Glutamatergic neuron (in vitro differentiated cells): ENCODE measurements around the gene CYP2A13. TPM values are rescaled to one million over a fixed set of nuclear protein-coding genes. Genes with fewer than 3 reads are reported as not detected.
"Not testable (repeated sequence)": the region's sequence is repeated elsewhere in the genome, so short reads cannot be mapped to it uniquely, and the experiment has no call there.

ENCODE experiments used
- DNase-seq: peaks from one replicate; pipeline ENCODE4 v3.0.0; 2022
- H3K27ac Mint-ChIP-seq: one replicate; pipeline ENCODE4 v1.8.0; 2020; ENCODE audit warnings: mild to moderate bottlenecking, mixed read lengths, inconsistent platforms; ENCODE audit not compliant: unreplicated experiment
- H3K27me3 Mint-ChIP-seq: one replicate; pipeline ENCODE4 v1.8.0; 2020; ENCODE audit warnings: mild to moderate bottlenecking, moderate library complexity, mixed read lengths, inconsistent platforms; ENCODE audit not compliant: unreplicated experiment
- H3K36me3 Mint-ChIP-seq: one replicate; pipeline ENCODE4 v1.8.0; 2020; ENCODE audit warnings: mild to moderate bottlenecking, mixed read lengths, inconsistent platforms; ENCODE audit not compliant: unreplicated experiment
- H3K4me1 Mint-ChIP-seq: one replicate; pipeline ENCODE4 v1.8.0; 2020; ENCODE audit warnings: mild to moderate bottlenecking, low read depth, mixed read lengths, inconsistent platforms; ENCODE audit not compliant: unreplicated experiment
- H3K4me3 Mint-ChIP-seq: one replicate; pipeline ENCODE4 v1.8.0; 2020; ENCODE audit warnings: mild to moderate bottlenecking, mixed read lengths, inconsistent platforms; ENCODE audit not compliant: unreplicated experiment
- H3K9me3 Mint-ChIP-seq: one replicate; pipeline ENCODE4 v1.8.0; 2020; ENCODE audit warnings: mild to moderate bottlenecking, moderate library complexity, mixed read lengths, inconsistent platforms; ENCODE audit not compliant: unreplicated experiment
- total RNA-seq: library from RNA; stranded (reverse); fragmentation: NEBNext Ultra II Directional; extraction: Animal tissue kit (Norgen Biotek cat#: 25700); gene quantifications from one replicate; pipeline ENCODE4 v1.2.1, GENCODE V29; 2021; ENCODE audit not compliant: unreplicated experiment
- TF ChIP-seq, protein P1 (sequence below): fragments of 200-600 bp; sonication (generic); IDR thresholded peaks from one replicate; pipeline ENCODE4 v1.5.0; 2021; ENCODE audit not compliant: partially characterized antibody, unreplicated experiment

Gene CYP2A13
- total RNA-seq, 1 donor from 2014 or later: not detected

DNA sequence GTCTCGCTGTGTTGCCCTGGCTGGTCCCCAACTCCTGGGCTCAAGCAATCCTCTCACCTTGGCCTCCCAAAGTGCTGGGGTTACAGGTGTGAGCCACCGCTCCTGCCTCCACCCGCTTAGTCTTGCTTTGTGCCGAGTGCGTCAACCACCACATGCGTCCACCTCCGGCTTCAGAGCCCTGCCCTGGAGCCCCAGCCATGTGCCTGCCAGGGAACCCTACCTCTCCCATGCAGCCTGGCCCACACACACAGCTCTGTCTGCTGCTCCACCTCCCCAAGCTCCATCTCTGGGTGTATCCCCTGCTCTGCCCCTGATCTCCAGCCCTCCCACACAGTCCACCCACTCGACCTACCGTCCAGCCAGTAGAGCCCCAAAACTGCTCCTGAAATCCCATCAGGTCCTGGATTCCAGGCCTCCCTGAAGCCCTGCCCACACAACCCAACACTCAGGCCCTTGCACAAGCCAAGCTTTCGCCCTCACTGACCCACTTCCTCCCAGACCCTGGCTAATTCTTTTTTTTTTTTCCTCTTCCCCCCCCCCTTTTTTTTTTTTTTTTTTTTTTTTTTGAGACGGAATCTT is 35.6 kb downstream of the CYP2A13 start:
- Mint-ChIP-seq H3K27ac (no peak overlapping the region), H3K27me3 (peaks cover 4% of the 10 kb centered on the region), H3K4me1 (peaks cover 1% of the 10 kb centered on the region), H3K36me3 (no peaks in the 10 kb centered on the region), H3K4me3 (no peak overlapping the region), H3K9me3 (peaks cover 2% of the 10 kb centered on the region)
- no peak for DNase-seq
- TF ChIP-seq, protein P1, sequence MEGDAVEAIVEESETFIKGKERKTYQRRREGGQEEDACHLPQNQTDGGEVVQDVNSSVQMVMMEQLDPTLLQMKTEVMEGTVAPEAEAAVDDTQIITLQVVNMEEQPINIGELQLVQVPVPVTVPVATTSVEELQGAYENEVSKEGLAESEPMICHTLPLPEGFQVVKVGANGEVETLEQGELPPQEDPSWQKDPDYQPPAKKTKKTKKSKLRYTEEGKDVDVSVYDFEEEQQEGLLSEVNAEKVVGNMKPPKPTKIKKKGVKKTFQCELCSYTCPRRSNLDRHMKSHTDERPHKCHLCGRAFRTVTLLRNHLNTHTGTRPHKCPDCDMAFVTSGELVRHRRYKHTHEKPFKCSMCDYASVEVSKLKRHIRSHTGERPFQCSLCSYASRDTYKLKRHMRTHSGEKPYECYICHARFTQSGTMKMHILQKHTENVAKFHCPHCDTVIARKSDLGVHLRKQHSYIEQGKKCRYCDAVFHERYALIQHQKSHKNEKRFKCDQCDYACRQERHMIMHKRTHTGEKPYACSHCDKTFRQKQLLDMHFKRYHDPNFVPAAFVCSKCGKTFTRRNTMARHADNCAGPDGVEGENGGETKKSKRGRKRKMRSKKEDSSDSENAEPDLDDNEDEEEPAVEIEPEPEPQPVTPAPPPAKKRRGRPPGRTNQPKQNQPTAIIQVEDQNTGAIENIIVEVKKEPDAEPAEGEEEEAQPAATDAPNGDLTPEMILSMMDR: no peak

DNA sequence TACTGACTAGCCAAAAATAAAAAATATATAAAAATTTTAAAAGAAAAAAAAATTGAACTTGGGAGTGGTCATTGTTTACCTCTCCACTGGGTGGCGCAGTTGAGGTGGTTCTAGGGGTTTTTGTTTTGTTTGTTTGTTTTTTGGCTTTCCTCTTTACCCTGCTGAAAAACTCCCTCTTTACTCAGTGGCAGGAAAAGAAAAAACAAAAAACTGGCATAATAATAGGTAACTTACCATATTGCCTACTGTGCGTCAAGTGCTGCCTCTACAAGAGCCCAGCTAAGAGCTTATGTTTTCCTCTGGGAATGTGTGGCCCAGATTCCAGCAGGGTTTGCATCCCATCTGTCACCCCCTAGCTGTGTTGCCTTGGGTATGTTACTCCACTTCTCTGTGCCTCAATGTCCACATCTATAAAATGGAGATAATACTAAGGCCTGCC is 38.5 kb downstream of the CYP2A13 start:
- not testable (repeated sequence) for H3K4me3 Mint-ChIP-seq

DNA sequence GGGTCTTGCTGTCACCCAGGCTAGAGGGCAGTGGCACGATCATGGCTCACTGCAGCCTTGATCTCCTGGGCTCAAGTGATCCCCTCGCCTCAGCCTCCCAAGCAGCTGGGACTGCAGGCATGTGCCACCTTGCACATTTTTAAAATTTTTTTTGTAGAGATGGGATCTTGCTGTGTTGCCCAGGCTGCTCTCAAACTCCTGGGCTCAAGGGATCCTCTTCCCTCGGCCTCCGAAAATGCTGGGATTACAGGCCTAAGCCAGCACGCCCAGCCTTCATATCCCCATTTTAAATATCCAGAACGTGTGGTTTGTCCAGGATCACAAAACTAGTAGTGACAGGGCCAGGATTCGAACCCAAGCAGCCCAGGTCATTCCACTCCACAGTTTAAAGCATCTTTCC is 39.1 kb downstream of the CYP2A13 start:
- H3K4me1 Mint-ChIP-seq, H3K27ac Mint-ChIP-seq, H3K9me3 Mint-ChIP-seq, DNase-seq, H3K36me3 Mint-ChIP-seq, H3K27me3 Mint-ChIP-seq, H3K4me3 Mint-ChIP-seq: not testable (repeated sequence)

More for the DNA sequence above, 38.5 kb downstream of the CYP2A13 start:
- H3K36me3 Mint-ChIP-seq, DNase-seq, H3K9me3 Mint-ChIP-seq, H3K4me1 Mint-ChIP-seq, H3K27ac Mint-ChIP-seq, H3K27me3 Mint-ChIP-seq: not testable (repeated sequence)
- TF ChIP-seq, protein P1: peak; percentile 88

DNA sequence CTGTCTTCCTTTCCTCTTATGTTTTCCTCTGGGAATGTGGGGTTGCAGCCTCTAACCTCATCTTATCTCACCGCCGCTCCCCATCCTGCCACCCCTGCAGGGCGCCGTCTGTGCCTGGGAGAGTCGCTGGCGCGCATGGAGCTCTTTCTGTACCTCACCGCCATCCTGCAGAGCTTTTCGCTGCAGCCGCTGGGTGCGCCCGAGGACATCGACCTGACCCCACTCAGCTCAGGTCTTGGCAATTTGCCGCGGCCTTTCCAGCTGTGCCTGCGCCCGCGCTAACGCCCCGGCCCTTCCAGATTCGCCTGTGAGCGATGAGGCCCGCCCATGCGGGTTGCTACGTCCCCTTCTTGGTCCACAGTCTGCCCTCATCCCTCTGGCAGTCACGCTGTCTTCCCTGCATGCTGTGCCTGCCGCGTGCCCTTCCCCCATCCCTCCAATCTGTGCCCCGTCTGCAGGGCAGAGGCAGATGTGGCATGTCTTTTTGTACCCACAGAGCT is 39.6 kb downstream of the CYP2A13 start:
- DNase-seq: peak; percentile 79
- H3K4me3 Mint-ChIP-seq: peak overlapping the region; percentile 58

DNA sequence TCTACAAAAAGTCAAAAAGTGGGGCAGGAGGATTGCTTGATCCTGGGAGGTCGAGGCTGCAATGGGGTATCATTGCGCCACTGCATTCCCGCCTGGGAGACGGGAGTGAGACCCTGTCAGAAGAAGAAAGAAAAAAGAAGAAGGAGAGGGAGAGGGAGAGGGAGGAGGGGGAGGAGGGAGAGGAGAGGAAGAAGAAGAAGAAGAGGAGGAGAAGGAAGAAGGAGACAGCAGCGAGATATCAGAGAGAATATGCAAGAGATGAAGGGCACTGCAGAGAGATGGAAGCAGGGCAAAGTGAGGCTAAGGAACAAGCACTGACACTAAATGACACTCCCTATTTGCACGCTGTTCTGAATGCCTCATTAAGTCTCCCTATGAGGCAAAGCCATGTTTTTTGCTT is 40.4 kb downstream of the CYP2A13 start:
- H3K27ac Mint-ChIP-seq: no peak overlapping the region
- peaks cover 8% of the 10 kb centered on the region for H3K27me3 Mint-ChIP-seq
- TF ChIP-seq, protein P1: no peak
- no peaks in the 10 kb centered on the region for H3K36me3 Mint-ChIP-seq
- no peak for DNase-seq
- H3K4me3 Mint-ChIP-seq: no peak overlapping the region
- H3K9me3 Mint-ChIP-seq: peaks cover 5% of the 10 kb centered on the region
- H3K4me1 Mint-ChIP-seq: peaks cover 1% of the 10 kb centered on the region

More for the DNA sequence above, 39.6 kb downstream of the CYP2A13 start:
- peak overlapping the region; percentile 72 for H3K27ac Mint-ChIP-seq
- H3K9me3 Mint-ChIP-seq, H3K4me1 Mint-ChIP-seq, H3K27me3 Mint-ChIP-seq, H3K36me3 Mint-ChIP-seq: not testable (repeated sequence)

DNA sequence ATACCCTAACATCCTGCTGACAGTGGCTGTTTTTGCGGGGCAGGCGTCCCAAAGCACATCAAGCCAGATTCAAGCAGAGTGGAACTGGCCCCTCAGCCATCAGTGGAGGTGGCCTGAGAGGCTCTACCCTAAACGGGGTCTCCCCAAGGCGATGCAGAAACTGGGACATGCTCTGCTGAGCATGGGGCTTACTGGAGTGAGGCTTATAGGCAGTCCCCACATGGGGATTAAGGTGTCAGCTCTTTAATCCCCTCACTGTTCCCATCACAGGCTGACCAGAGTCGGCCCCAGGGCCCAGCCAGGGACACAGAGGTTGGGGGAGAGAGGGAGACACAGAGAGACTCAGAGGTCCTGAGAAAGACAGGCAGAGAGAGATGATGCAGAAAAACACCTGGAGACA is 42.9 kb downstream of the CYP2A13 start:
- DNase-seq: no peak
- TF ChIP-seq, protein P1: no peak
- Mint-ChIP-seq H3K4me1 (peaks cover 1% of the 10 kb centered on the region), H3K4me3 (no peak overlapping the region), H3K9me3 (peaks cover 9% of the 10 kb centered on the region), H3K36me3 (no peaks in the 10 kb centered on the region), H3K27ac (no peak overlapping the region), H3K27me3 (peaks cover 11% of the 10 kb centered on the region)
